GM13977 (cell line): ENCODE measurements around the gene DUS2.
"Not testable (repeated sequence)": the region's sequence is repeated elsewhere in the genome, so short reads cannot be mapped to it uniquely, and the experiment has no call there.

Experiments
- DNase-seq: peaks from one replicate; pipeline ENCODE4 v3.0.0; 2012; ENCODE audit warnings: low spot score
- in situ Hi-C: fragments of 300-500 bp; cut with MboI; formaldehyde crosslinking; loops from one replicate; pipeline ENCODE4 v1.12.0; 2022; ENCODE audit warnings: low sequenced_read_pairs, low pct_unique_long_range_greater_than_20kb, mixed read lengths, inconsistent platforms; ENCODE audit not compliant: unreplicated experiment
- TF ChIP-seq, protein P1 (sequence below): IDR thresholded peaks from 2 replicates; pipeline ENCODE4 v1.5.1; 2012; ENCODE audit warnings: mild to moderate bottlenecking, control low read depth; ENCODE audit not compliant: insufficient read depth; ENCODE audit errors: extremely low read depth, missing control alignments

Gene DUS2

DNA sequence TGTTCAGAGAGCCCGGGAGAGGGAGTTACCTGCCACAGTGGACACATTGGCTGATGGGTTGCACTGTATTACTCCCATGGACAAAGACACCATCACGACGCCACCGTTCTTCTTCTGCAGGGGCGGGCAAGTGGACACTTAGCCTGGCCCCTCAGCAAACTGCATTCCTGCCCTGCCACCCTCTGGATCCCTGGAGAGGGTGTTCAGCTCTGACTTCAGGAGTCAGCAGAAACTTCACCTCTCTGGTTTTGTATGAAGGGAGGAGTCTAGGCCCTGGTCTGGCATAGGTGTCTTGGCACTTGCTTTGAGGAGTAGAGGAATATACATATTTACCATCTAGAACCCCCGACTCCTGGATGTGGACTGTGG, 33.1 kb upstream of the DUS2 start:
- in situ Hi-C loops = no loop called here
- TF ChIP-seq, protein P1, sequence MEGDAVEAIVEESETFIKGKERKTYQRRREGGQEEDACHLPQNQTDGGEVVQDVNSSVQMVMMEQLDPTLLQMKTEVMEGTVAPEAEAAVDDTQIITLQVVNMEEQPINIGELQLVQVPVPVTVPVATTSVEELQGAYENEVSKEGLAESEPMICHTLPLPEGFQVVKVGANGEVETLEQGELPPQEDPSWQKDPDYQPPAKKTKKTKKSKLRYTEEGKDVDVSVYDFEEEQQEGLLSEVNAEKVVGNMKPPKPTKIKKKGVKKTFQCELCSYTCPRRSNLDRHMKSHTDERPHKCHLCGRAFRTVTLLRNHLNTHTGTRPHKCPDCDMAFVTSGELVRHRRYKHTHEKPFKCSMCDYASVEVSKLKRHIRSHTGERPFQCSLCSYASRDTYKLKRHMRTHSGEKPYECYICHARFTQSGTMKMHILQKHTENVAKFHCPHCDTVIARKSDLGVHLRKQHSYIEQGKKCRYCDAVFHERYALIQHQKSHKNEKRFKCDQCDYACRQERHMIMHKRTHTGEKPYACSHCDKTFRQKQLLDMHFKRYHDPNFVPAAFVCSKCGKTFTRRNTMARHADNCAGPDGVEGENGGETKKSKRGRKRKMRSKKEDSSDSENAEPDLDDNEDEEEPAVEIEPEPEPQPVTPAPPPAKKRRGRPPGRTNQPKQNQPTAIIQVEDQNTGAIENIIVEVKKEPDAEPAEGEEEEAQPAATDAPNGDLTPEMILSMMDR = no peak
- no peak for DNase-seq

DNA sequence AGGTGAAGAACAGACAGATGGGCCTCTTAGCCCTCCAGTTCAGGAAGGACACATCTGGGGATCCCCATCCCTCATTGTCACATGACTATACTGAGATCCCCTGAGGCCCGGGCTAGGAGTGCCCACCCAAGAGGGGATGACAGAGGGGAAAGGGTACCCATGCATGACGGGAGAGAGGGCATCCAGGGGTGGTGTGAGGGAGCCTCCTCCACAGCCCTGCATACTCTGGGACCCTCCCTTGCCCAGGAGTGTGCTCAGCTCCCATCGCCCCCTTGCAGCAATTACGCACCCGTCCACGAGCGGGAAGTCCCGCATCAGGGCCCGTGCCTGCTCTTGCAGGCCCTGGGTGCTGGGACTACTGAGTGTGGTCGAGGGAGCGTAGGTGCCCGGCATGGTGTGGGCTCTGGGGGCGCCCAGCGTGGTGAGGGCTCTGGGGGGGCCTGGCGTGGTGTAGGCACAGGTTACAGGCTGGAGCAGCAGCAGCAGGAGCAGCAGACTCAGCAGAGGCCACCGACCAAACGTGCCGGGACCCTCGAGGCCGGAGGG, 30.4 kb upstream of the DUS2 start:
- in situ Hi-C loops = no loop called here
- DNase-seq = peak; percentile 22
- TF ChIP-seq, protein P1 = no peak

DNA sequence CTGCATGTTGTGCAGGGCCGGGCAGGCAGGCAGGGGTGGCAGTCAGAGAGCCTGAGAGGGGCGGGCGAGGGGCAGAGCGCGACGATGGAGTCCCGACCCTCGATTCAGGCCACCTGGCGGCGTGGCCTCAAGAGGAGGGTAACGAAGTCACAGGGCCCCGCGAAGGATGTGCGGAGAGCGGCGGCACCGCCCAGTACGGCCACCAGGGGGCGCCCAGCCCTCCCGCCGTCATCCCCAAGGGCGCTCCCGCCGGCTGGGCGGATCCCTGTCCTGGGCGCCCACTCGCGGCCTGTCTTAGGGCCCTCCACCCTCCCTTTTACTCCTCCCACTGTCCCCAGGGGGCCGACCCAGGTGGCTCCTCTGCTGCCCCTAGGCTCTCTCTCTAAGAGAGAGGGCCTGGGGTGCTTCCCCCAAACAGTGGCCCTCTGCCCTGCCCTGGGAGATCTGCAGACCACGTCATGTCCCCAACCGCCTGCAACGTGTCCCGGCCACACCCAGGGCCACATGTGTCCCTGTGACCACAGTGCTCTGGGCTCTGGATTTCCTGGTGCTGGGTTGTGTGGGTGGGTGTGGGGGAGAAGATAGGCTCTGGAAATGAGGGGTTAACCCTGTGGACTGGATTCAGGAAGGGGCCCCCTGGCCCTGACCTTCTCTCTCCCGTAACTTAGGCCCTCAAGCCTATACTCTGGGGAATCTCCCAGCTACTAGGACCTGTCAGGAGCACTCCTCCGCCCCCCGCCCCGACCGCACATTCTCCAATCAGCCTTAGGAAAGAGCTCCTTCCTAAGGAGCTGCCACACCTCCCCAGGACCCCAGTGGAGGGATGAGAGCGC, 29.7 kb upstream of the DUS2 start:
- in situ Hi-C loops = no loop called here
- TF ChIP-seq, protein P1 = peak; percentile 95

DNA sequence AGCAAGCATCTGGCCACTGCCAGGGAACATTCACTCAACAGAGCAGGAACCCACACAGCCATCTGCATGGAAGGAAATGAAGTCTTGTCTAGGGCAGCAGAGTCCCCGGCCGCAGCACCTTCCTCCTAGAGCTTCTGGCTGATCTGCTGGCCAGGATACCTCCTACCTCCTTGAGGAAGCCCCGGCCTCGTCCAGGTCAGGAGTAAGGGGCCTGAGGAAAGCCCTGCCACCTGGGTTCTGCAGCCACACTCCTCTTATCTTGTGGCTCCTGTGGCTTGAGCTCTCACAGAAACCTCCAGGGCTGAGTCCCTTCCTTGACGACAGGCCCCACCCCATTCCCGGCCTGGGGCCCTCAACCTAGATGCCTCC, 29.1 kb upstream of the DUS2 start:
- not testable (repeated sequence) for DNase-seq

More for the DNA sequence above, 29.7 kb upstream of the DUS2 start:
- peak; percentile 89 for DNase-seq

DNA sequence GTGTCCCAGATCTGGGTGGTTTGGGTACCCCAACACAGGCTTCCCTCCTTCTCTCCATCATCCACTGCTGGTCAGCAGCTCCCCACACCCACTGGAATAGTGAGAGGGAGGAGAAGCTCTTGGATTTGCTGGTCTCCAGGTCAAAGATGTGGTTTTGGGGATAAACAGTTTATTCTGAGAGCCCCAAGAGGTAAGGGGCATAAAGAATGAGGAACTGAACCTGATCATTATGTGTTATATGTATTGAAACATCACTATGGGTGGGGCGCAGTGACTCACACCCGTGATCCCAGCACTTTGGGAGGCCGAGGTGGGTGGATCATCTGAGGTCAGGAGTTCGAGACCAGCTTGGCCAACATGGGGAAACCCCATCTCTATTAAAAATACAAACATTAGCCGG, 27.7 kb upstream of the DUS2 start:
- DNase-seq = peak; percentile 52
- in situ Hi-C loops = no loop called here
- TF ChIP-seq, protein P1 = no peak

More for the DNA sequence above, 29.1 kb upstream of the DUS2 start:
- in situ Hi-C loops = not testable (repeated sequence)

DNA sequence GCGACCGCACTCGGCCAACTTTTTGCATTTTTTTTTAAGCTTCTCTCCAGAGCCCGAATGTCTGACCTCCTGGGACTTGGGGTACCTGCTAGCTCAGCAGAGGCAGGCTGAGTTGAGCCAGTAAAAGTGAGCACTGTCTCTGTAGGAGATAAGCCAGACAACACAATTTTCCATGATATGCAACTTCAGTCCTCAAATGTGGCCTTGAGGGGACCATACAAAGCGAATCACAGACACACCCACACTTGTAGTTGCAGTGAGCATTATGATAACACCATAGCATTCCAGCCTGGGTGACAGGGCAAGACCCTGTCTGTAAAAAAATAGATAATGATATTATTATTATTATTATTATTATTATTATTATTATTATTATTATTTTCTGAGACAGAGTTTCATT, 26.4 kb upstream of the DUS2 start:
- peak; percentile 4 for DNase-seq
- TF ChIP-seq, protein P1 = no peak
- in situ Hi-C loops = no loop called here

DNA sequence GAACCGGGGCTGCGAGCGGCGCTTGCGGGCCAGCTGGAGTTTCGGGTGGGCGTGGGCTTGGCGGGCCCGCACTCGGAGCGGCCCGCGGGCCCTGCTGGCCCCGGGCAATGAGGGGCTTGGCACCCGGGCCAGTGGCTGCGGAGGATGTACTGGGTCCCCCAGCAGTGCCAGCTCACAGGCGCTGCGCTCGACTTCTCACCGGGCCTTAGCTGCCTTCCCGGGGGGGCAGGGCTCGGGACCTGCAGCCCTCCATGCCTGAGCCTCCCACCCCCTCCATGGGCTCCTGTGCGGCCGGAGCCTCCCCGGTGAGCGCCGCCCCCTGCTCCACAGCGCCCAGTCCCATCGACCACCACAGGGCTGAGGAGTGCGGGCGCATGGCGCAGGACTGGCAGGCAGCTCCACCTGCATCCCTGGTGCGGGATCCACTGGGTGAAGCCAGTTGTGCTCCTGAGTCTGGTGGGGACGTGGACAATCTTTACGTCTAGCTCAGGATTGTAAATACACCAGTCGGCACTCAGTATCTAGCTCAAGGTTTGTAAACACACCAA, 24.8 kb upstream of the DUS2 start:
- DNase-seq, in situ Hi-C loops: not testable (repeated sequence)

DNA sequence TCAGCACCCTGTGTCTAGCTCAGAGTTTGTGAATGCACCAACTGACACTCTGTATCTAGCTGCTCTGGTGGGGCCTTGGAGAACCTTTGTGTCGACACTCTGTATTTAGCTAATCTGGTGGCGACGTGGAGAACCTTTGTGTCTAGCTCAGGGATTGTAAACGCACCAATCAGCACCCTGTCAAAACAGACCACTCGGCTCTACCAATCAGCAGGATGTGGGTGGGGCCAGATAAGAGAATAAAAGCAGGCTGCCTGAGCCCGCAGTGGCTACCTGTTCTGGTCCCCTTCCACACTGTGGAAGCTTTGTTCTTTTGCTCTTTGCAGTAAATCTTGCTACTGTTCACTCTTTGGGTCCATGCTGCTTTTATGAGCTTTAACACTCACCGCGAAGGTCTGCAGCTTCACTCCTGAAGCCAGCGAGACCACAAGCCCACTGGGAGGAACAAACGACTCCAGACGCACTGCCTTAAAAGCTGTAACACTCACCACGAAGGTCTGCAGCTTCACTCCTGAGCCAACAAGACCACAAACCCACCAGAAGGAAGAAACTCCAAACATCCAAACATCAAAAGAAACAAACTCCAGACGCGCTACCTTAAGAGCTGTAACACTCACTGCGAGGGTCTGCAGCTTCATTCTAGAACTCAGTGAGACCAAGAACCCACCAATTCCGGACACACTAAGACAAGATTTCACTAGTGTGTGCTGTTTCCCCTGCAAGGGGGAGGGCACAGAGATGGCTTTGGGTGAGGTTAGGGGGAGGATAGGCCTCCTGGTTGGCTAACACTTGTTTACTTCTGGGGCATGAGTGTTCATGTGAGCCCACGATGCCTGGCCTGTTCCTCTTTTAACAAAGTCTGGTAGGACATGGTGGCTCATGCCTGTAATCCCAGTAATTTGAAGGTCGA, 24.1 kb upstream of the DUS2 start, which contains the start of gene DPEP2:
Gene DPEP2, minus strand, starts transcription at position 706 of the 910 bp plus-strand sequence. CDS start 6,272 bp downstream, outside the sequence.
- DNase-seq, in situ Hi-C loops: not testable (repeated sequence)
